ENCODE results near the gene LRP6. TPM values are rescaled to one million over a fixed set of nuclear protein-coding genes. Genes with fewer than 3 reads are reported as not detected.

LRP6 gene
- polyA plus RNA-seq, 1 donor (not counting 4 experiments of a cell fraction or from before 2014, with no cell fraction given), result 13.0 TPM

- Histone ChIP-seq H3K4me1 (ENCODE audit: control insufficient read depth, extremely low read depth, insufficient read depth, low read length) (no peaks in the 10 kb centered on the region), H3K36me3 (ENCODE audit: control insufficient read depth in 2 of 2, extremely low read depth in 1 of 2, insufficient read depth in 2 of 2, low read length in 2 of 2) (no peaks in the 10 kb centered on the region), H3K9me1 (ENCODE audit: control insufficient read depth, extremely low read depth, insufficient read depth, low read length) (no peaks in the 10 kb centered on the region), H3K4me3 (ENCODE audit: control insufficient read depth in 2 of 3, extremely low read depth in 1 of 3, insufficient read depth in 2 of 3, low read depth in 1 of 3, low read length in 3 of 3) (no peak overlapping the region), H3K27me3 (ENCODE audit: control insufficient read depth, extremely low read depth, insufficient read depth, low read length) (no peaks in the 10 kb centered on the region), H3K79me2 (ENCODE audit: control insufficient read depth, insufficient read depth, low read length) (peaks cover 64% of the 10 kb centered on the region), H3K9ac (ENCODE audit: control insufficient read depth, extremely low read depth, insufficient read depth, low read length) (no peak overlapping the region), H3K9me3 (ENCODE audit: control insufficient read depth, low read depth, low read length) (no peaks in the 10 kb centered on the region), H3K4me2 (ENCODE audit: control insufficient read depth, extremely low read depth, insufficient read depth, low read depth, low read length) (no peak overlapping the region), H2AFZ (ENCODE audit: control insufficient read depth, low read length) (no peak overlapping the region), H4K20me1 (ENCODE audit: control insufficient read depth, extremely low read depth, insufficient read depth, low read length) (no peaks in the 10 kb centered on the region), H3K27ac (ENCODE audit: control insufficient read depth, insufficient read depth, low read length) (no peak overlapping the region)
- DNase-seq (ENCODE audit: low read depth, low spot score), result no peak
- dilution Hi-C loops (cut with MboI; ENCODE audit: extremely low pct_ligation_motif_present, low sequenced_read_pairs), result no loop called here
- no peak for FAIRE-seq
- TF ChIP-seq CTCF (optimal IDR thresholded peaks at IDR 0.05 in 1 of 3, IDR thresholded peaks at IDR 0.05 in 1 of 3, conservative IDR thresholded peaks at IDR 0.05 in 1 of 3; ENCODE audit: extremely low read depth in 1 of 3, insufficient read depth in 2 of 3, low read length in 3 of 3) (no peak), EZH2 (IDR thresholded peaks at IDR 0.05; ENCODE audit: low read length) (no peak)
These were observed 45.3 kb downstream of the LRP6 start for GRCh38 chr12:12221560-12221959.

GRCh38 chr12:12219664-12220063, 47.2 kb downstream of the LRP6 start:
- no peak overlapping the region for H3K27ac ChIP-seq (ENCODE audit: control insufficient read depth, insufficient read depth, low read length)
- H4K20me1 ChIP-seq (ENCODE audit: control insufficient read depth, extremely low read depth, insufficient read depth, low read length), result no peaks in the 10 kb centered on the region

More at GRCh38 chr12:12219664-12220063, 47.2 kb downstream of the LRP6 start:
- Histone ChIP-seq H3K9me1 (ENCODE audit: control insufficient read depth, extremely low read depth, insufficient read depth, low read length) (no peaks in the 10 kb centered on the region), H3K4me3 (ENCODE audit: control insufficient read depth in 2 of 3, extremely low read depth in 1 of 3, insufficient read depth in 2 of 3, low read depth in 1 of 3, low read length in 3 of 3) (no peak overlapping the region), H3K4me1 (ENCODE audit: control insufficient read depth, extremely low read depth, insufficient read depth, low read length) (peaks cover 5% of the 10 kb centered on the region), H3K36me3 (ENCODE audit: control insufficient read depth in 2 of 2, extremely low read depth in 1 of 2, insufficient read depth in 2 of 2, low read length in 2 of 2) (no peaks in the 10 kb centered on the region), H3K9me3 (ENCODE audit: control insufficient read depth, low read depth, low read length) (no peaks in the 10 kb centered on the region), H3K27me3 (ENCODE audit: control insufficient read depth, extremely low read depth, insufficient read depth, low read length) (no peaks in the 10 kb centered on the region), H3K79me2 (ENCODE audit: control insufficient read depth, insufficient read depth, low read length) (peaks cover 48% of the 10 kb centered on the region), H3K4me2 (ENCODE audit: control insufficient read depth, extremely low read depth, insufficient read depth, low read depth, low read length) (no peak overlapping the region), H3K9ac (ENCODE audit: control insufficient read depth, extremely low read depth, insufficient read depth, low read length) (no peak overlapping the region), H2AFZ (ENCODE audit: control insufficient read depth, low read length) (no peak overlapping the region)
- DNase-seq (ENCODE audit: low read depth, low spot score) (no peak), FAIRE-seq (no peak)
- no peak for TF ChIP-seq CTCF (optimal IDR thresholded peaks at IDR 0.05 in 1 of 3, IDR thresholded peaks at IDR 0.05 in 1 of 3, conservative IDR thresholded peaks at IDR 0.05 in 1 of 3; ENCODE audit: extremely low read depth in 1 of 3, insufficient read depth in 2 of 3, low read length in 3 of 3)
- TF ChIP-seq EZH2 (IDR thresholded peaks at IDR 0.05; ENCODE audit: low read length), result no peak
- dilution Hi-C loops (cut with MboI; ENCODE audit: extremely low pct_ligation_motif_present, low sequenced_read_pairs), result no loop called here
